ENCODE measurements around the gene DNAAF5.

DNAAF5 gene

GRCh38 chr7:834277-834676 lies 107.8 kb downstream of the DNAAF5 start:
- Histone ChIP-seq H2AK5ac (ENCODE audit: low read depth, low read length) (no peak overlapping the region), H2BK5ac (ENCODE audit: low read length) (no peak overlapping the region), H2AFZ (ENCODE audit: low read length) (no peak overlapping the region), H3K36me3 (replicated peaks in 1 of 2; ENCODE audit: control insufficient read depth in 2 of 2, insufficient read depth in 2 of 2, low read length in 2 of 2) (peaks cover 7 to 65% of the 10 kb centered on the region in 2 donors), H4K91ac (ENCODE audit: low read depth, low read length, poor library complexity) (no peak overlapping the region), H2BK15ac (ENCODE audit: low read length) (no peak overlapping the region), H2BK120ac (ENCODE audit: low read depth, low read length) (no peak overlapping the region), H3K4me2 (ENCODE audit: insufficient read depth, low read length, poor library complexity, severe bottlenecking) (no peak overlapping the region), H3K9me3 (replicated peaks in 1 of 2; ENCODE audit: control insufficient read depth in 2 of 2, insufficient read depth in 1 of 2, low read depth in 1 of 2, low read length in 2 of 2) (no peaks in the 10 kb centered on the region), H3K27ac (replicated peaks; ENCODE audit: low read length) (no peak overlapping the region), H4K8ac (ENCODE audit: low read depth, low read length) (no peak overlapping the region), H3K4me3 (ENCODE audit: low read length in 2 of 2) (no peak overlapping the region), H3K9ac (ENCODE audit: low read depth, low read length, poor library complexity) (no peak overlapping the region), H3K18ac (ENCODE audit: low read length) (no peak overlapping the region), H3K14ac (ENCODE audit: low read length) (no peak overlapping the region), H3K79me1 (ENCODE audit: low read depth, low read length) (peaks cover 13% of the 10 kb centered on the region), H3K23ac (ENCODE audit: low read depth, low read length, poor library complexity) (peak overlapping the region; percentile 39), H3K4ac (ENCODE audit: low read length) (no peak overlapping the region), H2BK12ac (ENCODE audit: low read length) (no peak overlapping the region), H3K4me1 (ENCODE audit: control insufficient read depth in 2 of 2, insufficient read depth in 1 of 2, low read depth in 1 of 2, low read length in 2 of 2) (peaks cover 0 to 2% of the 10 kb centered on the region in 2 donors), H3K27me3 (ENCODE audit: control insufficient read depth in 3 of 3, insufficient read depth in 3 of 3, low read depth in 1 of 3, low read length in 3 of 3) (no peaks in the 10 kb centered on the region)
- no peak for DNase-seq (ENCODE audit: low spot score)
- WGBS, 2 donors (ENCODE audit: extremely low coverage in 2 of 2, insufficient read length in 2 of 2, insufficient replicate concordance in 1 of 2) = no CpG with 5 or more reads among the region's 12 CpGs

GRCh38 chr7:835021-835420 lies 108.5 kb downstream of the DNAAF5 start:
- peaks cover 0 to 2% of the 10 kb centered on the region in 2 donors for H3K4me1 ChIP-seq (ENCODE audit: control insufficient read depth in 2 of 2, insufficient read depth in 1 of 2, low read depth in 1 of 2, low read length in 2 of 2)
- peaks cover 8 to 73% of the 10 kb centered on the region in 2 donors for H3K36me3 ChIP-seq (replicated peaks in 1 of 2; ENCODE audit: control insufficient read depth in 2 of 2, insufficient read depth in 2 of 2, low read length in 2 of 2)
- no peak overlapping the region for H4K8ac ChIP-seq (ENCODE audit: low read depth, low read length)
- no peaks in the 10 kb centered on the region for H3K9me3 ChIP-seq (replicated peaks in 1 of 2; ENCODE audit: control insufficient read depth in 2 of 2, insufficient read depth in 1 of 2, low read depth in 1 of 2, low read length in 2 of 2)
- no peaks in the 10 kb centered on the region for H3K27me3 ChIP-seq (ENCODE audit: control insufficient read depth in 3 of 3, insufficient read depth in 3 of 3, low read depth in 1 of 3, low read length in 3 of 3)
- H3K9ac ChIP-seq (ENCODE audit: low read depth, low read length, poor library complexity) = no peak overlapping the region
- H3K4me2 ChIP-seq (ENCODE audit: insufficient read depth, low read length, poor library complexity, severe bottlenecking) = no peak overlapping the region
- H2BK5ac ChIP-seq (ENCODE audit: low read length) = no peak overlapping the region
- no peak overlapping the region for H3K27ac ChIP-seq (replicated peaks; ENCODE audit: low read length)
- H2BK12ac ChIP-seq (ENCODE audit: low read length) = no peak overlapping the region
- H3K4ac ChIP-seq (ENCODE audit: low read length) = no peak overlapping the region
- no CpG with 5 or more reads among the region's 12 CpGs for WGBS, 2 donors (ENCODE audit: extremely low coverage in 2 of 2, insufficient read length in 2 of 2, insufficient replicate concordance in 1 of 2)
- H3K18ac ChIP-seq (ENCODE audit: low read length) = no peak overlapping the region
- H2AFZ ChIP-seq (ENCODE audit: low read length) = no peak overlapping the region
- peaks cover 13% of the 10 kb centered on the region for H3K79me1 ChIP-seq (ENCODE audit: low read depth, low read length)
- H2BK120ac ChIP-seq (ENCODE audit: low read depth, low read length) = no peak overlapping the region
- no peak overlapping the region for H3K23ac ChIP-seq (ENCODE audit: low read depth, low read length, poor library complexity)
- DNase-seq (ENCODE audit: low spot score) = no peak
- H3K14ac ChIP-seq (ENCODE audit: low read length) = no peak overlapping the region
- H2AK5ac ChIP-seq (ENCODE audit: low read depth, low read length) = no peak overlapping the region
- no peak overlapping the region for H4K91ac ChIP-seq (ENCODE audit: low read depth, low read length, poor library complexity)
- H2BK15ac ChIP-seq (ENCODE audit: low read length) = no peak overlapping the region
- H3K4me3 ChIP-seq (ENCODE audit: low read length in 2 of 2) = no peak overlapping the region

GRCh38 chr7:835485-836401 lies 109.2 kb downstream of the DNAAF5 start:
- H3K9ac ChIP-seq (ENCODE audit: low read depth, low read length, poor library complexity) = no peak overlapping the region
- H2BK15ac ChIP-seq (ENCODE audit: low read length) = no peak overlapping the region
- no peaks in the 10 kb centered on the region for H3K9me3 ChIP-seq (replicated peaks in 1 of 2; ENCODE audit: control insufficient read depth in 2 of 2, insufficient read depth in 1 of 2, low read depth in 1 of 2, low read length in 2 of 2)
- no peak overlapping the region for H3K27ac ChIP-seq (replicated peaks; ENCODE audit: low read length)
- no peak overlapping the region for H2BK120ac ChIP-seq (ENCODE audit: low read depth, low read length)
- no peak overlapping the region for H3K14ac ChIP-seq (ENCODE audit: low read length)
- no peak overlapping the region for H2BK5ac ChIP-seq (ENCODE audit: low read length)
- no peak overlapping the region for H3K4ac ChIP-seq (ENCODE audit: low read length)
- no peak overlapping the region for H4K91ac ChIP-seq (ENCODE audit: low read depth, low read length, poor library complexity)
- peak overlapping the region; percentile 75 for H3K23ac ChIP-seq (ENCODE audit: low read depth, low read length, poor library complexity)
- H3K4me3 ChIP-seq (ENCODE audit: low read length in 2 of 2) = no peak overlapping the region
- no peak overlapping the region for H3K4me2 ChIP-seq (ENCODE audit: insufficient read depth, low read length, poor library complexity, severe bottlenecking)
- peaks cover 12% of the 10 kb centered on the region for H3K79me1 ChIP-seq (ENCODE audit: low read depth, low read length)
- H4K8ac ChIP-seq (ENCODE audit: low read depth, low read length) = no peak overlapping the region
- peaks cover 12 to 77% of the 10 kb centered on the region in 2 donors for H3K36me3 ChIP-seq (replicated peaks in 1 of 2; ENCODE audit: control insufficient read depth in 2 of 2, insufficient read depth in 2 of 2, low read length in 2 of 2)
- no CpG with 5 or more reads among the region's 27 CpGs for WGBS, 2 donors (ENCODE audit: extremely low coverage in 2 of 2, insufficient read length in 2 of 2, insufficient replicate concordance in 1 of 2)
- DNase-seq (ENCODE audit: low spot score) = no peak
- H3K27me3 ChIP-seq (ENCODE audit: control insufficient read depth in 3 of 3, insufficient read depth in 3 of 3, low read depth in 1 of 3, low read length in 3 of 3) = no peaks in the 10 kb centered on the region
- H2AK5ac ChIP-seq (ENCODE audit: low read depth, low read length) = no peak overlapping the region
- H2BK12ac ChIP-seq (ENCODE audit: low read length) = no peak overlapping the region
- no peak overlapping the region for H3K18ac ChIP-seq (ENCODE audit: low read length)
- peaks cover 0 to 2% of the 10 kb centered on the region in 2 donors for H3K4me1 ChIP-seq (ENCODE audit: control insufficient read depth in 2 of 2, insufficient read depth in 1 of 2, low read depth in 1 of 2, low read length in 2 of 2)
- no peak overlapping the region for H2AFZ ChIP-seq (ENCODE audit: low read length)

Measured in neuronal stem cell (in vitro differentiated cells).